H1 (cell line): ENCODE data around the gene ALDH3A1. TPM values are rescaled to one million over a fixed set of nuclear protein-coding genes. Genes with fewer than 3 reads are reported as not detected.

Experiments
- CTCF ChIA-PET: fragments of 300-600 bp; sonication (Branson Sonifier 250); formaldehyde crosslinking; loops from one replicate; lab custom pipeline; 2021; ENCODE audit not compliant: partially characterized antibody; lab: Charles Lee
- POLR2A ChIA-PET: fragments of 300-600 bp; sonication (Branson Sonifier 250); formaldehyde crosslinking; loops from one replicate; lab custom pipeline; 2021; ENCODE audit warnings: inconsistent platforms; ENCODE audit not compliant: partially characterized antibody; lab: Charles Lee
- DNase-seq, 2 experiments: peaks; one replicate each; pipeline versions ENCODE4 v3.0.0 to v3.0.0-alpha.2; 2010 to 2022; ENCODE audit warnings: low spot score in 2 of 2, low read depth in 1 of 2, mixed read lengths in 1 of 2
- FAIRE-seq: peaks from 2 replicates; lab custom pipeline; 2011; peaks lifted over from hg19 to GRCh38; lab: Jason Lieb, UNC
- H2AFZ ChIP-seq: 2 replicates; pipeline ENCODE4 v1.8.1; 2012; ENCODE audit warnings: low read length, inconsistent platforms
- H2AK5ac ChIP-seq: 2 replicates; pipeline ENCODE4 v1.6.1; 2013; ENCODE audit warnings: low read depth, low read length
- H2BK120ac ChIP-seq: replicated peaks from 2 replicates; pipeline ENCODE3; 2013; ENCODE audit warnings: low read depth, low read length, inconsistent platforms
- H2BK12ac ChIP-seq: 2 replicates; pipeline ENCODE4 v1.6.1; 2013; ENCODE audit warnings: low read depth, low read length
- H2BK15ac ChIP-seq: 2 replicates; pipeline ENCODE4 v1.6.1; 2013; ENCODE audit warnings: low read length
- H2BK20ac ChIP-seq: 2 replicates; pipeline ENCODE4 v1.6.1; 2013; ENCODE audit warnings: low read length
- H2BK5ac ChIP-seq: 2 replicates; pipeline ENCODE4 v1.6.1; 2013; ENCODE audit warnings: low read depth, low read length
- H3K14ac ChIP-seq: 2 replicates; pipeline ENCODE4 v1.6.1; 2013; ENCODE audit warnings: inconsistent platforms; ENCODE audit not compliant: insufficient read length
- H3K18ac ChIP-seq: 2 replicates; pipeline ENCODE4 v1.6.1; 2013; ENCODE audit warnings: low read length; ENCODE audit errors: extremely low read depth
- H3K23ac ChIP-seq: 2 replicates; pipeline ENCODE4 v1.6.1; 2013; ENCODE audit warnings: inconsistent platforms; ENCODE audit not compliant: insufficient read length
- H3K23me2 ChIP-seq: 2 replicates; pipeline ENCODE4 v1.6.1; 2013; ENCODE audit warnings: low read depth, low read length
- H3K27ac ChIP-seq: 2 replicates; pipeline ENCODE4 v1.6.1; 2011; ENCODE audit warnings: low read depth, low read length, inconsistent platforms
- H3K27me3 ChIP-seq, 4 experiments: replicated peaks in 1 of 4; 1 replicate in 1 of 4; 2 replicates in 3 of 4; pipeline versions ENCODE4 v1.6.1 to v1.8.1; 2011 to 2013; ENCODE audit warnings: low read length in 3 of 4, mild to moderate bottlenecking in 3 of 4, inconsistent platforms in 2 of 4, mixed read lengths in 2 of 4, moderate library complexity in 1 of 4; ENCODE audit not compliant: control insufficient read depth in 3 of 4, insufficient read depth in 3 of 4; ENCODE audit errors: extremely low read depth in 1 of 4
- H3K36me3 ChIP-seq, 4 experiments: 2 replicates each; pipeline versions ENCODE4 v1.6.1 to v1.8.1; 2011 to 2013; ENCODE audit warnings: mild to moderate bottlenecking in 4 of 4, low read length in 3 of 4, moderate library complexity in 2 of 4, control low read depth in 1 of 4, inconsistent platforms in 1 of 4; ENCODE audit not compliant: insufficient read depth in 4 of 4, control insufficient read depth in 2 of 4
- H3K4ac ChIP-seq: replicated peaks from 2 replicates; pipeline ENCODE3; 2013; ENCODE audit warnings: low read length, low read depth, mixed read lengths, inconsistent platforms; ENCODE audit not compliant: insufficient read length
- H3K4me1 ChIP-seq, 4 experiments: replicated peaks in 1 of 4; 1 replicate in 1 of 4; 2 replicates in 3 of 4; pipeline versions ENCODE4 v1.6.1 to v1.8.1; 2011 to 2013; ENCODE audit warnings: low read length in 3 of 4, inconsistent platforms in 2 of 4, mixed read lengths in 1 of 4; ENCODE audit not compliant: insufficient read depth in 4 of 4, control insufficient read depth in 3 of 4
- H3K4me2 ChIP-seq, 2 experiments: 2 replicates each; pipeline versions ENCODE4 v1.6.1 to v1.8.1; 2011 to 2013; ENCODE audit warnings: low read depth in 2 of 2, low read length in 2 of 2, control low read depth in 1 of 2, inconsistent platforms in 1 of 2, mild to moderate bottlenecking in 1 of 2; ENCODE audit not compliant: insufficient read depth in 1 of 2
- H3K4me3 ChIP-seq, 4 experiments: fragments of 200-600, 300-600 bp in 1 of 4; sonication (generic), shearing (Covaris generic), sonication (Bioruptor Twin) in 1 of 4; 2 replicates each; pipeline versions ENCODE4 v1.5.1 to v1.8.1; 2011 to 2016; ENCODE audit warnings: low read length in 4 of 4, low read depth in 3 of 4, control low read depth in 2 of 4, inconsistent platforms in 2 of 4, mild to moderate bottlenecking in 2 of 4, mixed read lengths in 1 of 4, moderate library complexity in 1 of 4; ENCODE audit not compliant: insufficient read depth in 2 of 4; ENCODE audit errors: extremely low read depth in 1 of 4
- H3K56ac ChIP-seq: replicated peaks from 2 replicates; pipeline ENCODE3; 2013; ENCODE audit warnings: low read depth, mild to moderate bottlenecking, mixed read lengths, low read length, inconsistent platforms; ENCODE audit not compliant: insufficient read length
- H3K79me1 ChIP-seq: 2 replicates; pipeline ENCODE4 v1.6.1; 2013; ENCODE audit warnings: low read depth, low read length, control low read depth
- H3K79me2 ChIP-seq, 2 experiments: 2 replicates each; pipeline versions ENCODE4 v1.6.1 to v1.8.1; 2012 to 2013; ENCODE audit warnings: low read length in 2 of 2, mild to moderate bottlenecking in 2 of 2, inconsistent platforms in 1 of 2; ENCODE audit not compliant: insufficient read depth in 2 of 2, control insufficient read depth in 1 of 2
- H3K9ac ChIP-seq, 4 experiments: replicated peaks in 1 of 4; 1 replicate in 1 of 4; 2 replicates in 3 of 4; pipeline versions ENCODE4 v1.6.1 to v1.8.1; 2011 to 2013; ENCODE audit warnings: low read depth in 3 of 4, low read length in 3 of 4, control low read depth in 2 of 4, mild to moderate bottlenecking in 2 of 4, moderate library complexity in 2 of 4, inconsistent platforms in 1 of 4; ENCODE audit errors: extremely low read depth in 1 of 4
- H3K9me3 ChIP-seq, 2 experiments: 2 replicates each; pipeline versions ENCODE4 v1.6.1 to v1.8.1; 2012 to 2013; ENCODE audit warnings: mild to moderate bottlenecking in 2 of 2, moderate library complexity in 2 of 2, control low read depth in 1 of 2, inconsistent platforms in 1 of 2, low read depth in 1 of 2, low read length in 1 of 2, mixed read lengths in 1 of 2; ENCODE audit not compliant: insufficient read depth in 2 of 2
- H4K20me1 ChIP-seq, 2 experiments: replicated peaks in 1 of 2; 2 replicates each; pipeline versions ENCODE3 to v1.8.1; 2011 to 2013; ENCODE audit warnings: inconsistent platforms in 2 of 2, low read length in 2 of 2, mild to moderate bottlenecking in 1 of 2; ENCODE audit not compliant: insufficient read depth in 2 of 2, control insufficient read depth in 1 of 2
- H4K5ac ChIP-seq: 2 replicates; pipeline ENCODE4 v1.6.1; 2013; ENCODE audit warnings: low read length, low read depth, mixed read lengths, inconsistent platforms; ENCODE audit not compliant: insufficient read length
- H4K8ac ChIP-seq: 2 replicates; pipeline ENCODE4 v1.8.0; 2013; ENCODE audit warnings: mild to moderate bottlenecking, moderate library complexity, low read length, inconsistent platforms; ENCODE audit not compliant: insufficient read depth; ENCODE audit errors: extremely low read depth
- H4K91ac ChIP-seq: replicated peaks from 2 replicates; pipeline ENCODE3; 2013; ENCODE audit warnings: low read length, mixed read lengths, inconsistent platforms; ENCODE audit not compliant: insufficient read length
- ATF2 ChIP-seq: IDR thresholded peaks from 2 replicates; pipeline ENCODE4 v1.6.1; 2012; ENCODE audit warnings: low read length, inconsistent platforms
- BACH1 ChIP-seq: IDR thresholded peaks from 2 replicates; pipeline ENCODE4 v1.6.1; 2012; ENCODE audit warnings: low read length, improper control_type of control experiment
- BCL11A ChIP-seq, 2 experiments: IDR thresholded peaks; one replicate each; pipeline ENCODE4 v1.6.1; 2011; ENCODE audit warnings: low read depth in 2 of 2, low read length in 2 of 2, mild to moderate bottlenecking in 2 of 2
- CTBP2 ChIP-seq: IDR thresholded peaks from 2 replicates; pipeline ENCODE4 v1.7.0; 2011; ENCODE audit warnings: borderline replicate concordance, mild to moderate bottlenecking, moderate library complexity, mixed read lengths, low read length; ENCODE audit not compliant: insufficient read depth, insufficient read length
- GTF2F1 ChIP-seq: IDR thresholded peaks from 2 replicates; pipeline ENCODE4 v1.6.1; 2012; ENCODE audit warnings: low read depth, low read length, improper control_type of control experiment, borderline replicate concordance
- SIN3A ChIP-seq, 2 experiments: IDR thresholded peaks in 1 of 2; conservative IDR thresholded peaks in 1 of 2; 2 replicates each; pipeline ENCODE4 v1.6.1; 2011 to 2012; ENCODE audit warnings: low read length in 2 of 2, improper control_type of control experiment in 1 of 2, low read depth in 1 of 2, mild to moderate bottlenecking in 1 of 2
- SP1 ChIP-seq: IDR thresholded peaks from 2 replicates; pipeline ENCODE4 v1.6.1; 2011; ENCODE audit warnings: low read depth, low read length
- SP2 ChIP-seq: IDR thresholded peaks from 2 replicates; pipeline ENCODE4 v1.6.1; 2012; ENCODE audit warnings: mild to moderate bottlenecking, low read length, inconsistent platforms
- SP4 ChIP-seq: IDR thresholded peaks from 2 replicates; pipeline ENCODE4 v1.6.1; 2012; ENCODE audit warnings: low read length, inconsistent platforms
- TAF1 ChIP-seq: IDR thresholded peaks from 2 replicates; pipeline ENCODE4 v1.6.1; 2011; ENCODE audit warnings: mild to moderate bottlenecking, low read depth, low read length
- USF2 ChIP-seq: IDR thresholded peaks from 2 replicates; pipeline ENCODE4 v1.6.1; 2011; ENCODE audit warnings: low read length, improper control_type of control experiment
- WGBS, 2 experiments: shearing (Covaris generic) in 1 of 2; methylation state at CpG; one replicate each; pipeline versions ENCODE4 v1.1.6 to v1.1.7; 2013 to 2015; ENCODE audit warnings: low lambda C conversion rate in 2 of 2, mixed read lengths in 2 of 2, inconsistent platforms in 1 of 2, low coverage in 1 of 2, missing lambda C conversion rate in 1 of 2; ENCODE audit not compliant: insufficient replicate concordance in 2 of 2, insufficient coverage in 1 of 2, insufficient read length in 1 of 2; ENCODE audit errors: extremely low coverage in 1 of 2, missing lambda C conversion rate in 1 of 2; 5-methylcytosine and 5-hydroxymethylcytosine counted together
- polyA plus RNA-seq, 7 experiments: library from polyadenylated mRNA; depleted of rRNA in 3 of 7; stranded (reverse) in 5 of 7; unstranded in 2 of 7; fragments of >200 nt in 5 of 7; fragments of 200-250 nt in 2 of 7; gene quantifications; 1 replicate in 5 of 7; 2 replicates in 1 of 7; 4 replicates in 1 of 7; pipeline versions ENCODE4 v1.2.1 to v1.2.3, GENCODE V29; 2011 to 2013; ENCODE audit warnings: missing spikeins in 2 of 7, mixed read lengths in 2 of 7
- total RNA-seq: library from RNA; stranded (reverse); fragmentation: NEBNext Ultra II Directional; extraction: Animal tissue kit (Norgen Biotek cat#: 25700); gene quantifications from 2 replicates; pipeline ENCODE4 v1.2.1, GENCODE V29; 2021

The ALDH3A1 gene
- total and polyA plus RNA-seq, 2 of the 8 experiments (the other 6 are each of a cell fraction or from before 2014, with no cell fraction given) = 0.37 to 1.4 TPM

- no peak overlapping the region for H3K14ac ChIP-seq
- TF ChIP-seq SP4 (no peak), BACH1 (no peak), ATF2 (no peak), SP1 (no peak), SP2 (no peak), GTF2F1 (no peak), CTBP2 (no peak), TAF1 (no peak), USF2 (no peak), BCL11A (IDR thresholded peaks at IDR 0.05; ENCODE audit: low read depth in 2 of 2, low read length in 2 of 2) (no peak), SIN3A (conservative IDR thresholded peaks at IDR 0.05 in 1 of 2, IDR thresholded peaks at IDR 0.05 in 1 of 2; ENCODE audit: low read depth in 1 of 2, low read length in 2 of 2) (no peak)
- peaks cover 0 to 9% (median 5%) of the 10 kb centered on the region in 4 experiments; a peak in 5 of 7 replicates for H3K4me1 ChIP-seq
- no peak overlapping the region for H2BK120ac ChIP-seq
- no peak overlapping the region for H2BK15ac ChIP-seq
- no peak overlapping the region for H3K4me2 ChIP-seq
- peaks cover 0 to 6% (median 1%) of the 10 kb centered on the region in 4 experiments; a peak in 4 of 7 replicates for H3K27me3 ChIP-seq
- no peak overlapping the region for H3K27ac ChIP-seq
- H3K9ac ChIP-seq = no peak overlapping the region
- 90% methylated on average over 20 of the region's 20 CpGs; no CpG with 5 or more reads in 1 of the 2 experiments for WGBS, 2 experiments
- H2AK5ac ChIP-seq = no peak overlapping the region
- CTCF ChIA-PET = interaction anchor here (1.7 to 5.4 kb wide), 5 partner anchors 14 to 43 kb away, joined by 4 to 44 read pairs (median 8); no protein-coding TSS in a partner anchor
- H3K4me3 ChIP-seq = no peak overlapping the region
- H4K91ac ChIP-seq = no peak overlapping the region
- H3K79me2 ChIP-seq = no peaks in the 10 kb centered on the region
- H4K8ac ChIP-seq = no peak overlapping the region
- no peak overlapping the region for H2BK12ac ChIP-seq
- POLR2A ChIA-PET = no interaction called here
- H2AFZ ChIP-seq = no peak overlapping the region
- H3K9me3 ChIP-seq = no peaks in the 10 kb centered on the region
- DNase-seq (no peak), FAIRE-seq (no peak)
- no peaks in the 10 kb centered on the region for H3K79me1 ChIP-seq
- H4K5ac ChIP-seq = no peak overlapping the region
- H3K4ac ChIP-seq = no peak overlapping the region
- H3K56ac ChIP-seq = no peak overlapping the region
- H4K20me1 ChIP-seq = no peaks in the 10 kb centered on the region
- H3K36me3 ChIP-seq = no peaks in the 10 kb centered on the region
- no peak overlapping the region for H2BK20ac ChIP-seq
- H2BK5ac ChIP-seq = no peak overlapping the region
- no peak overlapping the region for H3K18ac ChIP-seq
- H3K23me2 ChIP-seq = peaks cover 4% of the 10 kb centered on the region; the same call in 1 of the 2 replicates
- no peak overlapping the region for H3K23ac ChIP-seq
These were observed 1.6 kb downstream of the ALDH3A1 start for GRCh38 chr17:19746517-19746916.
